Measurements from ENCODE around the gene PPFIA2. TPM values are rescaled to one million over a fixed set of nuclear protein-coding genes. Genes with fewer than 3 reads are reported as not detected.

The PPFIA2 gene
- total RNA-seq, 1 donor from 2014 or later, result not detected

DNA sequence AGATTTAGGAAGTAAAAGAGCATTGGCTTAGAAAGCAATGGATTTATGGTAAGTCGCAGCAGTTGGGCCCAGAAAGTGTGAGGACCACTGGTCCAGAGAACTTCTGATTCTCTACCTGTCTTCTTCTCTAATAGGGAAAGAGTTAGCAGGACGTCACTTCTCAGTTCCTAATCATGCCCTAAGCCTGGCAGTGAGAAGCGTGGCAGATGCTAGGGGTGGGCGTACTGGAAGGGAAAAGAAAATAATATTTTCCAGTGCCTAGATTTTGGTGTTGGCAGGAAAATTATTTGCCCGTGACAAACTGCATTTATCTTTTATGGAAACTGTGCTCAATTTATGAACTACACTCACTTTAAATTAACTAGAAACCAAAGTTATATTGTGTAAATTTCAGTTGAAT, 212.3 kb downstream of the PPFIA2 start:
- DNase-seq (ENCODE audit: low read depth in 2 of 2), result no peak

DNA sequence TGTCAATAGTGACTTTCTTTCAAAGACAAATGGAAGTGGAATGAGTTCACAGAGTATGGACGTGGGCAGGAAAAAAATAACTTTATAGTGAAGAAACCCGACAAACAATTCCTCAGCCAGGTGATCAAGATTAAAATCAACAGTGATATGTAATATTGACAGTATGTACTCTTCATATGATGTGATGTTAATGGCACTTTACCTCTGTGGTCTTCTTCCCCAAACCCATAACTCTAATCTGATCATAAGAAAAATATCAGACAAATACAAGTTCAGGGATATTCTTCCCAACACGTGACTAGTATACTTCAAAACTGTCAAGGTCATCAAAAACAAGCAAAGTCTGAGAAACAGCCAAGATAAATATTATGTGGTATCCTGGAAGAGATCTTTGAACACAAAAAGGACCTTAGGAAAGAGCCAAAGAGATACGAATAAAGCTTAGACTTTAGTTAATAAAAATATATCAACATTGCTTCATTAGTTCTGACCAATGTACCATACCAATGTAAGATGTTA, 215.5 kb downstream of the PPFIA2 start:
- no peak for DNase-seq (ENCODE audit: low read depth in 2 of 2)

DNA sequence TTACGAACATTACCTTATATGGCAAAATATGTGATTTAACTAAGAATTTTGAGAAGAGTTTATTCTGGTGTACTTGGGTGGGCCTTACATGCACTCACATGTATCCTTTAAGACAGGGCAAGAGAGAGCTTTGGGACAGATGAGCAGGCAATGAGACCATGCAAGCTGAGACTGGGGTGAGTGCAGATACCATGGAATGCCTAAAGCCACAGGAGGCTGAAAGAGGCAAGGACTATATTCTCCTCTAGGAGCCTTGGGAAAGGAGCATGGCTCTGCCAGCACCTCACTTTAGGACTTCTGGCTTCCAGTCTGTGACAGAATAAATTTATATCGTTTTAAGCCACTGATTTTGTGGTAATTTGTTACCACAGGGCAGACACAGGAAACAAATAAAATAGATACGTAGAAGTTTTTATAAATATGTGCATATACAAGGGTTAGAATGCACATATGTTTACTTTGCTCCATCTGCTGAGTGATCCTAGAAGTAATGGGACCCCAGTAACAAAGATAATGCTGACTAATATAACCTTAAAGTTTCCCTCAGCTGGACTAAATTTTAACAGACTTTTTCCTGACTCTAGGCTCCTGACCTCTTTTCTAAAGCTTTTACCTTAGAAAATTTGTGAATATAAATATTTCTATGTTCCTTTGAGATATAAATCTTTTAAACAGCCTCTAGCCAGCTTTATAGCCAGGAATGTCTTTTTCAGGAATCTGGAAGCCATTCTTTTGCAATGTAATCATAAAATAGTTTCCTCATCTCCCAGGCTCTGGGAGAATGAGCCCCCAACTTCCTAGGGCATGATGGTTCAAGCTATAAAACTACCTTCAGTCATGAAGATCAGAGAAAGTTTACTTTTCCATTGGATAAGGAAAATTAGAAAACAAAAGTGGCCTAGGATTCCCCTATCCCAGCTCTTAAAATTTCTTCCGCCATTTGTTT, 216.8 kb downstream of the PPFIA2 start:
- no peak for DNase-seq (ENCODE audit: low read depth in 2 of 2)

- no peak for DNase-seq (ENCODE audit: low read depth in 2 of 2)
Observed at GRCh38 chr12:81541121-81541520, 218.0 kb downstream of the PPFIA2 start.

- no peak for DNase-seq (ENCODE audit: low read depth in 2 of 2)
Observed at GRCh38 chr12:81539279-81539678, 219.9 kb downstream of the PPFIA2 start.

- DNase-seq (ENCODE audit: low read depth in 2 of 2), result no peak
Observed at GRCh38 chr12:81533054-81533453, 226.1 kb downstream of the PPFIA2 start.

DNA sequence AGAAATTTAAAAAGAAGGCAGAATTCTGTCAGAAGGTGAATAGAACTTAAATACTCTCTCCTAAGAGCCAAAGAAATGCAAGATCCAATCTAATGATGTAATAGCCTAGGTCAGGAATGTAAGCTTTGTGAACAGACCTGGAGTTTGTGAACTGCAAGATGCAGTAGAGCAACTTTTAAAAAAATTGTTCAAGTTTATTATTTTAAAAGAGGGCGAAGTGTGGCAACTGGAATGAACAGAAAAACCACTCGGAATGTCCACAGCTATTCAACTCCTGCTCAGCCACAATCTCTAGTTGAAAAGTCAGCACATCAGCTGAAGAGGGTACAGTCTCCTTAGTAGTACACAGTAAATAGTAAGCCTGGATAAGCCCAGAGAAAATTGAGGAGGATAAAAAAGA, 228.8 kb downstream of the PPFIA2 start:
- DNase-seq (ENCODE audit: low read depth in 2 of 2), result no peak

DNA sequence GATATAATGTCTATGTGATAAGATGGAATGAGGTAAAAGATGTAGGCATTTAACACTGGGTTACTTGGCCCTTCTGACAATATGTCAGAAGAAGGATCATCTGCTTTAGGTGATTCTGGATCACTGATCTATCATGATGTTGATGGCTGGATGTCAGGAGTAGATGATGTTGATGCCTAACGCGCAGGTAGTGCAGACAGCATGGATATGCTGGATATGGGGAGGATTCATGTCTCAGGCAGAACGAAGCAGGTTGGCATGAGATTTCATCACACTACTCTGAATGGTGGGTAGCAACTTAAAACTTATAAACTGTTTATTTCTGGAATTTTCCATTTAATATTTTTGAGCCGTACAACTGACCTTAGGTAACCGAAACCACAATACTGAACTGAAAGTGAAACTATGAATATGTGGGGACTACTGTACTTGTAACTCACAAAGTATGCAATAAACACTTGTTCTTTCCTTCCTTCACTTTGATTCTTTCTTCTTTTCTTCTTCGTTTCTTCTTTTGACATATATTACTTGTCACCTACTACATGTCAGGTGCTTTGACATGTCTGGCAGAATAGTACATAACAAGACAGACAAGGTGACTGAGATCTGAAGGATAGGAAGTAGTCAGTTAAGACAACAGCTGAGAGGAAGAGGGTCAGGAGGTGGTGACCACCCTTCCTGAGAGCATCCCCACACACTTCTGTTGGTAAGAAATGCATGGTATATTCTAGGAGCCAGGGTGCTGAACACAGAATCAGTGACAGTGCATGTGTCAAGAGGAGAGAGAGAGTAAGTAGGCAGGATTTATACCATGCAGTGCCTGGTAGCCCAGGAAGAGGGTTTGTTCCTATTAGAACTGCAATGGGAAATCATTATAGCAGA, 238.8 kb downstream of the PPFIA2 start:
- DNase-seq (ENCODE audit: low read depth in 2 of 2), result peak in 1 of 2 donors; percentile 0

DNA sequence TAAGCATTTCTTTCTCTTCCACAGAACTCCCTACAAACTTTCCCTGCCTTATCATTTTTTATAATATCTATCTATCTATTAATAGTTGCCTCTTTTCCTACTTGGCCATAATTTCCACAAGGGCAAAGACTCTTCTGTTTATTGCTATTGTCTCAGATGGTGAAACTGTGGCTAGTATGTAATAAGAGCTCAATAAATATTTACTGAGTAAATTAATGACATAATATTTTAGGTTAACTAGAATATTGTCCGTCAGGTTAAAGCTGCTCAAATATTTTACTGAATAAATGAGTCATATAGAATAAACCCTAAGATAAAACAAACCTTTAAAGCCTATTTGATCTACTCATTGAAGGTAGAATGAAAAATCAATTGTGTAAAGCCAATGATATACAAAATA, 240.5 kb downstream of the PPFIA2 start:
- no peak for DNase-seq (ENCODE audit: low read depth in 2 of 2)

DNA sequence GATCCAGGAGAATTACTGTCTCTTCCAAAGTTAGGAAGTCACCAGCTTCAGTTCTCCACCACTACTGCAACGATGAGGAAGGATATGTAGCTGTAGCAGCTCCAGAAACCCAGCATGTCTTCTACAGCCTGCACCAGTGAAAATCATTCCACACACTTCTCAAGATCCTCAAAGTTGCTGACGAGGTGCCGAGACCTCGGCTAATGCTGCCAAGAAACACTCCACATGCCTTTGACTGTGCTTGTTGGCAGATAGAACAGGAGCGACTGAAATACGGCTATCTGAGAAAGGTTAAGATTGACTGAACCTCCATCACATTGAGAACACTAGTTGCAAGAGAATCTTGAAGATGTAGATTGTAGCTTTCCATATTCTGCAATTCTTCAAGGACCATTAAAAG, 241.9 kb downstream of the PPFIA2 start:
- DNase-seq (ENCODE audit: low read depth in 2 of 2), result no peak

DNA sequence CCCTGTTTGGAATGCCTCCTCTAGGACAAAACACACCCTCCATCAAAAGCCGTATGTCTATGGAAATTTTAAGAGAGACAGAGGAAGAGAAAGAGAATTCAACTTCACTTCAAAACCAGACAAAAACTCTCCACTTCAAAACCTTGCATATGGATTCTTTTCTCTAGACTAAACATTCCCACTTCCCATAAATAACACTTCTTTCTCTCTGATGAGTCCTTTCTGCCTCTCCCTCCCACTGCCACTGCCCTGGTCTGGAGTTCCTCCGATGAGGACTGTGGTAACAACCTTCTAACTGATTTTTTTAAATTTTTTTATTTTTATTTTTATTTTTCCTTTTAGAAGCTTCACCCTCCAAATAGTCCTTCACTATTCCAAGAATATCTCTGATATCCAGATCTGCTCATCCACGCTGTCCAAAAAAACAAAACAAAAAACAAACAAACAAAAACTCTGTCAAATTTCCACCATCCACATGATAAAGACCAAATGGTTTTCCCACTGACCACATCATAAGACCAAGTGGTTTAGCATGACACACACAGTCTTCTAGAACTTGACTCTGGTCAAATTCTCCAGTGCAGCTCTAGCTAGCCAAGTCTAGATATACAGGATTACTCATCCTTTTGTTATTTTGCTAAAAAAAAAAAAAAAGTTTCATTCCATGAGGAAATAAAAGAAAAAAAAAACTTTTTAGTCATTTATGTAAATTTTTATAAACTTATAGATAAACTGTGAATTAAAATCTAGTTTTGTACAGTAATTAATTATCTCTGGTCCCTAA, 256.0 kb downstream of the PPFIA2 start:
- DNase-seq (ENCODE audit: low read depth in 2 of 2), result no peak

GRCh38 chr12:81500788-81501187, 258.4 kb downstream of the PPFIA2 start:
- no peak for DNase-seq (ENCODE audit: low read depth in 2 of 2)

- no peak for DNase-seq (ENCODE audit: low read depth in 2 of 2)
Observed at GRCh38 chr12:81499809-81500208, 259.3 kb downstream of the PPFIA2 start.

DNA sequence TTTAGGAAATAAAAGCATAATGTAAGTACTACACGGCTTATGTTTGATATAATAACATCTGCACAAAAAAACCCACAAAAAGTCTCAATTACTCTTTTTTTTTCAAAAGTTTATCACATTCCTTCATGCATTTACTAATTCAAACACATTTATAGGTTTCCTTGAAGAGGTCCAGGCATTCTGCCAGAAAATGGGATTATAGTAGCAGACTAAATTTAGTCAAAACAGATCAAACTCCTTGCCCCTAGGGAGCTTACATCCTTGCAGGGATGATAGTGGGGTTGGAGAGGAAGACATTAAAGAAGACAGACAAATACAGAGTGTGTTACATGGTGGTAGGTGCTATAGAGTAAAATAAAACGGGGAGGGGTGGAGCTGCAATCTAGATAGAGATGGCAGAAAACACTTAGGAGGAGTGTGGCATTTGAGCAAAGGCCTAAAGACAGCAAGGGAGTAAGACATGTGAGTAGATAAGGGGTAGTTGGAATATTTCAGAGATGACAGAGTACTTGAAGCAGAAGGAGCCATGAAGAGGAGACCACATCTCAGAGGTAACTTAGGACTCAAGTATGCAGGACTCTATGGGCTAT, 266.9 kb downstream of the PPFIA2 start:
- no peak for DNase-seq (ENCODE audit: low read depth in 2 of 2)

GRCh38 chr12:81472934-81473333, 286.2 kb downstream of the PPFIA2 start:
- DNase-seq (ENCODE audit: low read depth in 2 of 2), result no peak

GRCh38 chr12:81470923-81471322, 288.2 kb downstream of the PPFIA2 start:
- DNase-seq (ENCODE audit: low read depth in 2 of 2), result no peak

DNA sequence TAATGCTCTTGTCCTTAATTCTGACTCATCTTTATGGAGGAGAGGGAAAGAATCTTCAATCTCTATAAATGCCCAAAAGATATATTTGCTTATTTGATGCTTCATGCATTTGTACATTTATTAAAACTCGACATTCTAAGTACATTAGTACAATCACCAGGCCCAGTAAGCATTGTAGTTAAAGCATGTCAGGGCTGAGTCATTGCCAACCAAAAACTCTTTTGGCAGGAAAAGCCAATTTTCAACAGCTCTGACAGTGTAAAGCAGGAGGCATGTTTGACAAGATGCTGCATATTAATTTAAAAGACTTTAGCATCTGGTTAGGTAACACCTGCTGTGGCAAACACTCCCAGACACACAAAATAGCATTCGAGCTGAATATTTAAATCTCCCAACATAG, 290.9 kb downstream of the PPFIA2 start:
- DNase-seq (ENCODE audit: low read depth in 2 of 2), result no peak

DNA sequence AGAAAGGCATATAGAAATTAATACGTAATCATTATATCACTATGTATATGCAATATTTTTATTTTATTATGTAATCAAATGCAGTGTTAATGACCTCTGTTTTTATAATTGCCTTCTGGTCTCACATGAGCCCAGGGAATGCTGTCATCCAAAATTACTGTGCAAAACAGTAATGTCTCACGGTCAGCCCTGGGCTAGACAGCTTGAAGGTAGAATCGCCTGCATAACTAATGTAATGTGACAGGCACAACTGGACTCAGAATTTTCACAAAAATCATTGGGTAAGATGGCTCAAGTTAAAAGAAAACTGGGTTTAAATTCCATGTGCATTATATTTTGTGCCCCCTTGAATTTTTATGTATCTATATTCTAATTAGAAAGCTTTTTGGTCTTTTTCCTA, 293.3 kb downstream of the PPFIA2 start:
- DNase-seq (ENCODE audit: low read depth in 2 of 2), result no peak

DNA sequence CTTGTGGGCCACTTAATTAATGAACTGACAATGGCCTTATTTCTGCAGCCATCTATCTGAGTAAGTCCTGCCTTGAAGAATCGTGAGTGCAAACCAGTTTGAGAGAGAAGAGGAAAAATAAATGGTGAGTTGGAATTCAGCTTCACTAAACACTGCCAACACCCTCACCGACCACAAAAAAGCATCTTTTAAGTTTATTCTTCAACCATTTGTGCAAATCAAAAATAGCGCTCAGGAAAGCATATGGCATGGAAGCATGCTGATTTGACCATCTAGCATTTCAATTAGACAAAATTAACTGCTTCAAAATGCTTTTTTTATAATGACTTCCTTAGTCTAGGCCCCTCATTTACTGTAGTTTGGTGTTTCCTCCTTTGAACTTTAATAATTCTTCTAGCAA, 294.0 kb downstream of the PPFIA2 start:
- DNase-seq (ENCODE audit: low read depth in 2 of 2), result no peak

GRCh38 chr12:81461163-81461562, 298.0 kb downstream of the PPFIA2 start:
- DNase-seq (ENCODE audit: low read depth in 2 of 2), result peak in 1 of 2 donors; percentile 1
